ENCODE data around the gene RARS2.

DNA sequence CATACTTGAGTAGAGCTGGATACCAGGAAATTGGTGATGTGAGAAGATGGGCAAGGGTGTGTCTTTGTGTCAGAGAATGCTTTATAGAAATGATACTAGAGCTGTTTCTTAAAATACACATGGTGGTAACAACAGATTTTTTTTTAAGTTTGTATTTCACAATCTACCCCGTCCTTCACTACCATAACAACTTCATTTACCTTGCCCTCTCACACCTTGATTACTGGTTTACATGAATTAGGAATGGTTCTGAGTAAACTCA, 45.4 kb downstream of the RARS2 start:
- TF ChIP-seq, protein P1, sequence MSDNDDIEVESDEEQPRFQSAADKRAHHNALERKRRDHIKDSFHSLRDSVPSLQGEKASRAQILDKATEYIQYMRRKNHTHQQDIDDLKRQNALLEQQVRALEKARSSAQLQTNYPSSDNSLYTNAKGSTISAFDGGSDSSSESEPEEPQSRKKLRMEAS (IDR thresholded peaks at IDR 0.05; ENCODE audit: insufficient read depth, insufficient read length): no peak
- TF ChIP-seq MYC (IDR thresholded peaks at IDR 0.05; ENCODE audit: low read depth, low read length) (no peak), JUN (IDR thresholded peaks at IDR 0.05; ENCODE audit: borderline replicate concordance, insufficient read depth, insufficient read length, low read depth) (no peak), POLR2A (IDR thresholded peaks at IDR 0.05; ENCODE audit: low read depth, low read length) (no peak), POLR2AphosphoS5 (IDR thresholded peaks at IDR 0.05; ENCODE audit: insufficient read depth, low read depth, low read length) (no peak), FOS (IDR thresholded peaks at IDR 0.05; ENCODE audit: borderline replicate concordance, insufficient read depth, low read length) (no peak)
- TF ChIP-seq, protein P2, sequence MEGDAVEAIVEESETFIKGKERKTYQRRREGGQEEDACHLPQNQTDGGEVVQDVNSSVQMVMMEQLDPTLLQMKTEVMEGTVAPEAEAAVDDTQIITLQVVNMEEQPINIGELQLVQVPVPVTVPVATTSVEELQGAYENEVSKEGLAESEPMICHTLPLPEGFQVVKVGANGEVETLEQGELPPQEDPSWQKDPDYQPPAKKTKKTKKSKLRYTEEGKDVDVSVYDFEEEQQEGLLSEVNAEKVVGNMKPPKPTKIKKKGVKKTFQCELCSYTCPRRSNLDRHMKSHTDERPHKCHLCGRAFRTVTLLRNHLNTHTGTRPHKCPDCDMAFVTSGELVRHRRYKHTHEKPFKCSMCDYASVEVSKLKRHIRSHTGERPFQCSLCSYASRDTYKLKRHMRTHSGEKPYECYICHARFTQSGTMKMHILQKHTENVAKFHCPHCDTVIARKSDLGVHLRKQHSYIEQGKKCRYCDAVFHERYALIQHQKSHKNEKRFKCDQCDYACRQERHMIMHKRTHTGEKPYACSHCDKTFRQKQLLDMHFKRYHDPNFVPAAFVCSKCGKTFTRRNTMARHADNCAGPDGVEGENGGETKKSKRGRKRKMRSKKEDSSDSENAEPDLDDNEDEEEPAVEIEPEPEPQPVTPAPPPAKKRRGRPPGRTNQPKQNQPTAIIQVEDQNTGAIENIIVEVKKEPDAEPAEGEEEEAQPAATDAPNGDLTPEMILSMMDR (IDR thresholded peaks at IDR 0.05; ENCODE audit: extremely low read depth in 1 of 2, insufficient read depth in 1 of 2, low read depth in 1 of 2, low read length in 2 of 2): no peak
